AG08395 (cell line): ENCODE measurements around the gene ARMC7.
"Not testable (repeated sequence)": the region's sequence is repeated elsewhere in the genome, so short reads cannot be mapped to it uniquely, and the experiment has no call there.

ENCODE experiments used
- DNase-seq: peaks from one replicate; pipeline ENCODE4 v3.0.0; 2012; ENCODE audit warnings: mixed read lengths, low spot score

ARMC7 gene

GRCh38 chr17:75130059-75130631 is 20.4 kb downstream of the ARMC7 start:
- no peak for DNase-seq

GRCh38 chr17:75130632-75131277 is 21.0 kb downstream of the ARMC7 start:
- peak; percentile 57 for DNase-seq

- peak; percentile 86 for DNase-seq
Observed at GRCh38 chr17:75131278-75132017, 21.7 kb downstream of the ARMC7 start, which contains the start of gene NT5C. Gene NT5C, minus strand, starts transcription at chr17:75131742. Its CDS starts 35 bp downstream, at chr17:75131707.

GRCh38 chr17:75132018-75133000 is 22.5 kb downstream of the ARMC7 start:
- DNase-seq, result not testable (repeated sequence)

GRCh38 chr17:75133001-75133400 is 23.2 kb downstream of the ARMC7 start:
- DNase-seq, result no peak

- DNase-seq, result not testable (repeated sequence)
Observed at GRCh38 chr17:75133607-75134347, 24.0 kb downstream of the ARMC7 start.

- DNase-seq, result no peak
Observed at GRCh38 chr17:75135452-75135851, 25.7 kb downstream of the ARMC7 start.

GRCh38 chr17:75135946-75136345 is 26.2 kb downstream of the ARMC7 start:
- no peak for DNase-seq

GRCh38 chr17:75137762-75138161 is 28.0 kb downstream of the ARMC7 start:
- not testable (repeated sequence) for DNase-seq

GRCh38 chr17:75138519-75138918 is 28.8 kb downstream of the ARMC7 start:
- DNase-seq, result no peak

GRCh38 chr17:75142236-75142971 is 32.6 kb downstream of the ARMC7 start:
- no peak for DNase-seq

GRCh38 chr17:75144816-75145512 is 35.2 kb downstream of the ARMC7 start:
- DNase-seq, result no peak

GRCh38 chr17:75146592-75146991 is 36.8 kb downstream of the ARMC7 start:
- DNase-seq, result no peak

GRCh38 chr17:75147878-75148546 is 38.2 kb downstream of the ARMC7 start:
- DNase-seq, result no peak

GRCh38 chr17:75151930-75152329 is 42.2 kb downstream of the ARMC7 start:
- DNase-seq, result no peak

- DNase-seq, result no peak
Observed at GRCh38 chr17:75152523-75152921, 42.8 kb downstream of the ARMC7 start.

GRCh38 chr17:75152922-75153779 is 43.4 kb downstream of the ARMC7 start:
- DNase-seq, result peak; percentile 29

- peak; percentile 12 for DNase-seq
Observed at GRCh38 chr17:75153780-75154194, 44.0 kb downstream of the ARMC7 start.
